ENCODE data around the gene TAOK1. TPM values are rescaled to one million over a fixed set of nuclear protein-coding genes. Genes with fewer than 3 reads are reported as not detected.
A peak's percentile ranks its signal among the peaks of the same experiment; 100 is the strongest.

TAOK1 gene
- total RNA-seq, 1 experiment from 2014 or later: 87.1 TPM

- TF ChIP-seq IRF1 (CRISPR knock-in tag; IDR thresholded peaks at IDR 0.05): no peak
Observed at GRCh38 chr17:29586676-29587469, 196.7 kb downstream of the TAOK1 start (continued).

GRCh38 chr17:29587591-29587990 lies 197.4 kb downstream of the TAOK1 start:
- H3K27ac Mint-ChIP-seq: no peak overlapping the region
- no peak for ATAC-seq
- H3K9me3 Mint-ChIP-seq: no peaks in the 10 kb centered on the region
- peaks cover 11% of the 10 kb centered on the region; the same call in 1 of the 2 replicates for H3K36me3 Mint-ChIP-seq
- H3K4me3 Mint-ChIP-seq: peak overlapping the region; percentile 79; the same call in 1 of the 2 replicates
- POLR2A ChIA-PET: no interaction called here
- TF ChIP-seq ZNF423 (CRISPR knock-in tag; IDR thresholded peaks at IDR 0.05): no peak
- TF ChIP-seq ZNF138 (CRISPR knock-in tag; conservative IDR thresholded peaks at IDR 0.05): no peak
- peaks cover 55% of the 10 kb centered on the region for H3K4me1 Mint-ChIP-seq
- CTCF ChIA-PET: interaction anchor here (0.6 to 1.9 kb wide), 9 partner anchors 10 to 442 kb away, joined by 3 to 25 read pairs (median 5); partner anchors contain the start of genes ABHD15 and TP53I13
- no peak for DNase-seq (ENCODE audit: low spot score)
- peaks cover 4% of the 10 kb centered on the region; the same call in 1 of the 2 replicates for H3K27me3 Mint-ChIP-seq (ENCODE audit: low read depth)

GRCh38 chr17:29588017-29588561 lies 197.9 kb downstream of the TAOK1 start:
- ATAC-seq: no peak
- H3K27me3 Mint-ChIP-seq (ENCODE audit: low read depth): peaks cover 4% of the 10 kb centered on the region; the same call in 1 of the 2 replicates
- peaks cover 57% of the 10 kb centered on the region for H3K4me1 Mint-ChIP-seq
- no peak overlapping the region for H3K27ac Mint-ChIP-seq
- no peak for DNase-seq (ENCODE audit: low spot score)
- ChIA-PET CTCF (interaction anchor here (0.6 to 1.9 kb wide), 12 partner anchors 9 to 443 kb away, joined by 3 to 25 read pairs (median 4); partner anchors contain the start of genes ABHD15 and TP53I13), POLR2A (no interaction called here)
- no peaks in the 10 kb centered on the region for H3K9me3 Mint-ChIP-seq
- peak overlapping the region; percentile 79 for H3K4me3 Mint-ChIP-seq
- H3K36me3 Mint-ChIP-seq: peaks cover 7% of the 10 kb centered on the region; the same call in 1 of the 2 replicates
- no peak for TF ChIP-seq E2F1 (CRISPR knock-in tag; IDR thresholded peaks at IDR 0.05)
- TF ChIP-seq, protein P1, sequence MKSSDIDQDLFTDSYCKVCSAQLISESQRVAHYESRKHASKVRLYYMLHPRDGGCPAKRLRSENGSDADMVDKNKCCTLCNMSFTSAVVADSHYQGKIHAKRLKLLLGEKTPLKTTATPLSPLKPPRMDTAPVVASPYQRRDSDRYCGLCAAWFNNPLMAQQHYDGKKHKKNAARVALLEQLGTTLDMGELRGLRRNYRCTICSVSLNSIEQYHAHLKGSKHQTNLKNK (CRISPR knock-in tag; IDR thresholded peaks at IDR 0.05): no peak
- TF ChIP-seq, protein P2, sequence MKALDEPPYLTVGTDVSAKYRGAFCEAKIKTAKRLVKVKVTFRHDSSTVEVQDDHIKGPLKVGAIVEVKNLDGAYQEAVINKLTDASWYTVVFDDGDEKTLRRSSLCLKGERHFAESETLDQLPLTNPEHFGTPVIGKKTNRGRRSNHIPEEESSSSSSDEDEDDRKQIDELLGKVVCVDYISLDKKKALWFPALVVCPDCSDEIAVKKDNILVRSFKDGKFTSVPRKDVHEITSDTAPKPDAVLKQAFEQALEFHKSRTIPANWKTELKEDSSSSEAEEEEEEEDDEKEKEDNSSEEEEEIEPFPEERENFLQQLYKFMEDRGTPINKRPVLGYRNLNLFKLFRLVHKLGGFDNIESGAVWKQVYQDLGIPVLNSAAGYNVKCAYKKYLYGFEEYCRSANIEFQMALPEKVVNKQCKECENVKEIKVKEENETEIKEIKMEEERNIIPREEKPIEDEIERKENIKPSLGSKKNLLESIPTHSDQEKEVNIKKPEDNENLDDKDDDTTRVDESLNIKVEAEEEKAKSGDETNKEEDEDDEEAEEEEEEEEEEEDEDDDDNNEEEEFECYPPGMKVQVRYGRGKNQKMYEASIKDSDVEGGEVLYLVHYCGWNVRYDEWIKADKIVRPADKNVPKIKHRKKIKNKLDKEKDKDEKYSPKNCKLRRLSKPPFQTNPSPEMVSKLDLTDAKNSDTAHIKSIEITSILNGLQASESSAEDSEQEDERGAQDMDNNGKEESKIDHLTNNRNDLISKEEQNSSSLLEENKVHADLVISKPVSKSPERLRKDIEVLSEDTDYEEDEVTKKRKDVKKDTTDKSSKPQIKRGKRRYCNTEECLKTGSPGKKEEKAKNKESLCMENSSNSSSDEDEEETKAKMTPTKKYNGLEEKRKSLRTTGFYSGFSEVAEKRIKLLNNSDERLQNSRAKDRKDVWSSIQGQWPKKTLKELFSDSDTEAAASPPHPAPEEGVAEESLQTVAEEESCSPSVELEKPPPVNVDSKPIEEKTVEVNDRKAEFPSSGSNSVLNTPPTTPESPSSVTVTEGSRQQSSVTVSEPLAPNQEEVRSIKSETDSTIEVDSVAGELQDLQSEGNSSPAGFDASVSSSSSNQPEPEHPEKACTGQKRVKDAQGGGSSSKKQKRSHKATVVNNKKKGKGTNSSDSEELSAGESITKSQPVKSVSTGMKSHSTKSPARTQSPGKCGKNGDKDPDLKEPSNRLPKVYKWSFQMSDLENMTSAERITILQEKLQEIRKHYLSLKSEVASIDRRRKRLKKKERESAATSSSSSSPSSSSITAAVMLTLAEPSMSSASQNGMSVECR (CRISPR knock-in tag; IDR thresholded peaks at IDR 0.05; ENCODE audit: borderline replicate concordance): no peak
- no peak for TF ChIP-seq ELF4 (CRISPR knock-in tag; IDR thresholded peaks at IDR 0.05; ENCODE audit: low read depth)
- TF ChIP-seq, protein P3, sequence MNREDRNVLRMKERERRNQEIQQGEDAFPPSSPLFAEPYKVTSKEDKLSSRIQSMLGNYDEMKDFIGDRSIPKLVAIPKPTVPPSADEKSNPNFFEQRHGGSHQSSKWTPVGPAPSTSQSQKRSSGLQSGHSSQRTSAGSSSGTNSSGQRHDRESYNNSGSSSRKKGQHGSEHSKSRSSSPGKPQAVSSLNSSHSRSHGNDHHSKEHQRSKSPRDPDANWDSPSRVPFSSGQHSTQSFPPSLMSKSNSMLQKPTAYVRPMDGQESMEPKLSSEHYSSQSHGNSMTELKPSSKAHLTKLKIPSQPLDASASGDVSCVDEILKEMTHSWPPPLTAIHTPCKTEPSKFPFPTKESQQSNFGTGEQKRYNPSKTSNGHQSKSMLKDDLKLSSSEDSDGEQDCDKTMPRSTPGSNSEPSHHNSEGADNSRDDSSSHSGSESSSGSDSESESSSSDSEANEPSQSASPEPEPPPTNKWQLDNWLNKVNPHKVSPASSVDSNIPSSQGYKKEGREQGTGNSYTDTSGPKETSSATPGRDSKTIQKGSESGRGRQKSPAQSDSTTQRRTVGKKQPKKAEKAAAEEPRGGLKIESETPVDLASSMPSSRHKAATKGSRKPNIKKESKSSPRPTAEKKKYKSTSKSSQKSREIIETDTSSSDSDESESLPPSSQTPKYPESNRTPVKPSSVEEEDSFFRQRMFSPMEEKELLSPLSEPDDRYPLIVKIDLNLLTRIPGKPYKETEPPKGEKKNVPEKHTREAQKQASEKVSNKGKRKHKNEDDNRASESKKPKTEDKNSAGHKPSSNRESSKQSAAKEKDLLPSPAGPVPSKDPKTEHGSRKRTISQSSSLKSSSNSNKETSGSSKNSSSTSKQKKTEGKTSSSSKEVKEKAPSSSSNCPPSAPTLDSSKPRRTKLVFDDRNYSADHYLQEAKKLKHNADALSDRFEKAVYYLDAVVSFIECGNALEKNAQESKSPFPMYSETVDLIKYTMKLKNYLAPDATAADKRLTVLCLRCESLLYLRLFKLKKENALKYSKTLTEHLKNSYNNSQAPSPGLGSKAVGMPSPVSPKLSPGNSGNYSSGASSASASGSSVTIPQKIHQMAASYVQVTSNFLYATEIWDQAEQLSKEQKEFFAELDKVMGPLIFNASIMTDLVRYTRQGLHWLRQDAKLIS (CRISPR knock-in tag; IDR thresholded peaks at IDR 0.05; ENCODE audit: borderline replicate concordance): no peak
- no peak for TF ChIP-seq TCF7 (CRISPR knock-in tag; IDR thresholded peaks at IDR 0.05; ENCODE audit: low read depth)
- TF ChIP-seq, protein P4, sequence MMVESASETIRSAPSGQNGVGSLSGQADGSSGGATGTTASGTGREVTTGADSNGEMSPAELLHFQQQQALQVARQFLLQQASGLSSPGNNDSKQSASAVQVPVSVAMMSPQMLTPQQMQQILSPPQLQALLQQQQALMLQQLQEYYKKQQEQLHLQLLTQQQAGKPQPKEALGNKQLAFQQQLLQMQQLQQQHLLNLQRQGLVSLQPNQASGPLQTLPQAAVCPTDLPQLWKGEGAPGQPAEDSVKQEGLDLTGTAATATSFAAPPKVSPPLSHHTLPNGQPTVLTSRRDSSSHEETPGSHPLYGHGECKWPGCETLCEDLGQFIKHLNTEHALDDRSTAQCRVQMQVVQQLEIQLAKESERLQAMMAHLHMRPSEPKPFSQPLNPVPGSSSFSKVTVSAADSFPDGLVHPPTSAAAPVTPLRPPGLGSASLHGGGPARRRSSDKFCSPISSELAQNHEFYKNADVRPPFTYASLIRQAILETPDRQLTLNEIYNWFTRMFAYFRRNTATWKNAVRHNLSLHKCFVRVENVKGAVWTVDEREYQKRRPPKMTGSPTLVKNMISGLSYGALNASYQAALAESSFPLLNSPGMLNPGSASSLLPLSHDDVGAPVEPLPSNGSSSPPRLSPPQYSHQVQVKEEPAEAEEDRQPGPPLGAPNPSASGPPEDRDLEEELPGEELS (CRISPR knock-in tag; IDR thresholded peaks at IDR 0.05): no peak
- no peak for TF ChIP-seq ZNF138 (CRISPR knock-in tag; conservative IDR thresholded peaks at IDR 0.05)
- TF ChIP-seq, protein P5, sequence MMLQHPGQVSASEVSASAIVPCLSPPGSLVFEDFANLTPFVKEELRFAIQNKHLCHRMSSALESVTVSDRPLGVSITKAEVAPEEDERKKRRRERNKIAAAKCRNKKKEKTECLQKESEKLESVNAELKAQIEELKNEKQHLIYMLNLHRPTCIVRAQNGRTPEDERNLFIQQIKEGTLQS (CRISPR knock-in tag; conservative IDR thresholded peaks at IDR 0.05): no peak
- TF ChIP-seq KAT7 (CRISPR knock-in tag; IDR thresholded peaks at IDR 0.05; ENCODE audit: borderline replicate concordance): no peak
- no peak for TF ChIP-seq TEAD4 (CRISPR knock-in tag; IDR thresholded peaks at IDR 0.05)
- no peak for TF ChIP-seq MAX (CRISPR knock-in tag; IDR thresholded peaks at IDR 0.05)
